Fibroblast of mammary gland (primary cell): ENCODE results near the gene BAIAP2.
A peak's percentile ranks its signal among the peaks of the same experiment; 100 is the strongest.

ENCODE experiments used
- DNase-seq: peaks from one replicate; pipeline ENCODE4 v3.0.0-alpha.2; 2010; ENCODE audit warnings: low read depth
- H3K4me3 ChIP-seq: 2 replicates; pipeline ENCODE4 v1.5.1; 2011; ENCODE audit warnings: low read depth, mild to moderate bottlenecking, low read length, moderate library complexity; ENCODE audit not compliant: control insufficient read depth
- TF ChIP-seq, protein P1 (sequence below): conservative IDR thresholded peaks from 2 replicates; pipeline ENCODE4 v1.5.1; 2011; ENCODE audit warnings: low read depth, low read length, inconsistent platforms; ENCODE audit not compliant: control insufficient read depth, insufficient read depth

The BAIAP2 gene

GRCh38 chr17:81084680-81085419 is 49.9 kb downstream of the BAIAP2 start:
- H3K4me3 ChIP-seq = no peak overlapping the region
- no peak for DNase-seq
- TF ChIP-seq, protein P1, sequence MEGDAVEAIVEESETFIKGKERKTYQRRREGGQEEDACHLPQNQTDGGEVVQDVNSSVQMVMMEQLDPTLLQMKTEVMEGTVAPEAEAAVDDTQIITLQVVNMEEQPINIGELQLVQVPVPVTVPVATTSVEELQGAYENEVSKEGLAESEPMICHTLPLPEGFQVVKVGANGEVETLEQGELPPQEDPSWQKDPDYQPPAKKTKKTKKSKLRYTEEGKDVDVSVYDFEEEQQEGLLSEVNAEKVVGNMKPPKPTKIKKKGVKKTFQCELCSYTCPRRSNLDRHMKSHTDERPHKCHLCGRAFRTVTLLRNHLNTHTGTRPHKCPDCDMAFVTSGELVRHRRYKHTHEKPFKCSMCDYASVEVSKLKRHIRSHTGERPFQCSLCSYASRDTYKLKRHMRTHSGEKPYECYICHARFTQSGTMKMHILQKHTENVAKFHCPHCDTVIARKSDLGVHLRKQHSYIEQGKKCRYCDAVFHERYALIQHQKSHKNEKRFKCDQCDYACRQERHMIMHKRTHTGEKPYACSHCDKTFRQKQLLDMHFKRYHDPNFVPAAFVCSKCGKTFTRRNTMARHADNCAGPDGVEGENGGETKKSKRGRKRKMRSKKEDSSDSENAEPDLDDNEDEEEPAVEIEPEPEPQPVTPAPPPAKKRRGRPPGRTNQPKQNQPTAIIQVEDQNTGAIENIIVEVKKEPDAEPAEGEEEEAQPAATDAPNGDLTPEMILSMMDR = no peak

DNA sequence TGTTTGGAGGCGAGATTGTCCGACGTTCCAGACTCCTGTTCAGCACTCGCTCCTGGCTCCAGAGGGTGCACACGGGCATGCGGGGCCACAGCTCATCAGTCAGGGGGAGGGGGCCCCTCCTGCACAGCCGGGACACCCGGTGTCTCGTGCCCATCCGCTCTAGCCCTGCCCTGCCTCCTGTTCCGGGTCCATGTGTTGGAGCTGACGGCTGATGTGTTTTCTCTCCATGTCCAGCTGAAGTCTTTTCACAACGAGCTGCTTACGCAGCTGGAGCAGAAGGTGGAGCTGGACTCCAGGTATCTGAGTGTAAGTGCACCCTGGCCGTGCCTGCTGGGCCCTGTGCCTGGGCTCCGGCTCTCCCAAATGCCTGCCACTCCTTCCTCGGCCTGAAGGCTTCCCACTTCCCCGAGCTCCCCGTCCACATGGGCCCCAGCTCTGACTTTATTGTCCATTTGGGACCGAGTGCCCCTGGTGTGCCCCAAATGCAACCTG is 50.5 kb downstream of the BAIAP2 start:
- no peak for DNase-seq
- TF ChIP-seq, protein P1 = no peak
- H3K4me3 ChIP-seq = no peak overlapping the region

GRCh38 chr17:81086789-81087551 is 52.0 kb downstream of the BAIAP2 start:
- DNase-seq = no peak
- H3K4me3 ChIP-seq = no peak overlapping the region
- TF ChIP-seq, protein P1 = no peak

- DNase-seq = peak; percentile 12
- H3K4me3 ChIP-seq = no peak overlapping the region
- TF ChIP-seq, protein P1 = no peak
Measured at GRCh38 chr17:81090361-81091136, 55.6 kb downstream of the BAIAP2 start.

DNA sequence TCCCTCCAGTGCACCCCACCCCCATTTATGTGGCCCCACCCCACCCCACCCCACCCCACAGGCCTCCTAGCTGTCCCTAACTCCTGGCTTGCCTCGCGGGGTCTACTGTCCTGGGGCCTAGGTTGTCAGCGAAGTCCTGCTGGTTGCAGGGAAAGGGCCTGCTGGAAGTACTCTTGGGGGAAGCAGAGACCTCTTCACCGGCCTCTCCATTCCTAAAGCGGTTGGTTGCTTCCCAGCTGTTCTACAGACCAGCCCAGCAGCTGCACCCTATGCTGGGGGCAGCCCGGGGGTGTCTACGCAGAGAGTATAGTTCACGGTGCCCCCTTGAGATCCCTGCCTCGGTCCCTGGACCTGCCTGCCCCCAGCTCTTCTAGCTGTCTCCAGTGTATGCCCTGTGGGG is 56.2 kb downstream of the BAIAP2 start:
- H3K4me3 ChIP-seq = no peak overlapping the region
- TF ChIP-seq, protein P1 = no peak
- no peak for DNase-seq

DNA sequence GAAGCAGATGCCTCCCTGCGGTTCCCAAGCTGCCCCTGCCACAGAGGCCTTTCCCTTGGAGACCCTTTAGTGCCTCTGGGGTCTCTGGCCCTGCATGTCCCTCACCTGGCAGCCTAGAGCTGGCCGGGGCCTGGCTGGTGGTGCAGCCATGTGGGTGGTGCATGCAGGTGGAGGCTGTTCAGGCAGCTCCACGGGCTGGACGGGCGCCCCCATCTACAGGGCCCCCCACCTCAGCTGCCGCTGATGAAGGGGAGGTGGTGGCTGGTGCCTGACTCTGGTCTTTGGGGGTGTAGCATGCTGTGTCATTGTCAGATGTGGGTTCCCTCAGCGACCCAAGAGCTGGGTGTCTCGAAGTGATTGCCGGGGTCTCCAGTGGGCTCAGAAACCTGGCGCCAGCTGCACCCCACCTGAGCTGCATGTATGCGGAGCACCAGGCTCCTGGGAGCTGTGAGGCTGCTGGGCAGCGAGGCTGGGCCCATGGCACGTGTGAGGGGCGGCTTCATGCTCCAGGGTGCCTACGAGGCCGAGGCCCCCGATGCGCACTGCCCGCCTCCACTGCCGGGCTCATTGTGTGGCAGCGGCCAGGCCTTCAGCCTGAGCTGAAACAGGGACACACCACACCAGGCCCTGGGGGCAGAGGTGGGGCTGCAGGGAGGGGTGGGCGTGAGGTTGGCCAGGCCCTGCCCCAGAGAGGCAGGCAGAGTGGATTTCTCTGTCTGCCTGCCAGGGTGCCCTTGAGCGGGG is 57.0 kb downstream of the BAIAP2 start:
- TF ChIP-seq, protein P1 = no peak

More for the DNA sequence above, 57.0 kb downstream of the BAIAP2 start:
- no peak for DNase-seq
- H3K4me3 ChIP-seq = no peak overlapping the region
